ENCODE data around the gene KRABD2.

- TF ChIP-seq CTCF (IDR thresholded peaks at IDR 0.05) (no peak), EP300 (IDR thresholded peaks at IDR 0.05; ENCODE audit: low read depth) (no peak), POLR2A (IDR thresholded peaks at IDR 0.05) (no peak)
These were observed 24.6 kb upstream of the KRABD2 start for GRCh38 chr17:8401107-8401506.
